ENCODE results near the gene CTNNA2. TPM values are rescaled to one million over a fixed set of nuclear protein-coding genes. Genes with fewer than 3 reads are reported as not detected.

CTNNA2 gene
- total and polyA plus RNA-seq, 8 donors: 0.08 to 0.56 (median 0.17) TPM; not detected in 2

DNA sequence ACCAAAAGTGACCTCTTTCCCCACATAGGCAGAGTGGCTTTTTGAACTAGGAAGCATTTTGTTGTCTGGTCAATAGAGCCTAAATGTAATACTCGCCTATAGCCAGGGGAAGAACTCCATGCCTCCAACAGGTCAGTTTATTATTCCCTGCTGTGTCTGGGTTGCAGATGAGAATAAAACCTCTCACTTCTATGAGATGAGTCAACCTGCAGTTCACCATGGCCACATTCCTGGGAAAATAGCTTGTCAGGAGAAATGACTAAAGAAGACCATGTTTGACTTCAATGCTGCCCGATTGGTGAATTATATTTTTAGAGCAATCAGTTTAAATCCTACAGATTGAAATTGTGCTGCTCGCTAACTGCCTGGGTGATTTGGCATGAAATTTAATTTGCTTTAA lies 838.4 kb downstream of the CTNNA2 start:
- ATAC-seq (no peak), DNase-seq (no peak)
- no peak for TF ChIP-seq CTCF (IDR thresholded peaks at IDR 0.05)
- H3K4me1 ChIP-seq: no peaks in the 10 kb centered on the region
- H3K27me3 ChIP-seq: no peaks in the 10 kb centered on the region
- no peaks in the 10 kb centered on the region for H3K36me3 ChIP-seq
- H3K9me3 ChIP-seq: no peaks in the 10 kb centered on the region
- no peak overlapping the region for H3K4me3 ChIP-seq
- intact Hi-C loops (cut with DNase I): no loop called here
- no peak overlapping the region for H3K27ac ChIP-seq

- Histone ChIP-seq H3K27ac (no peak overlapping the region), H3K4me1 (no peaks in the 10 kb centered on the region), H3K4me3 (no peak overlapping the region), H3K36me3 (no peaks in the 10 kb centered on the region), H3K9me3 (no peaks in the 10 kb centered on the region), H3K27me3 (no peaks in the 10 kb centered on the region)
- no peak for DNase-seq
- no peak for TF ChIP-seq CTCF (IDR thresholded peaks at IDR 0.05)
- ATAC-seq: no peak
- intact Hi-C loops (cut with DNase I): no loop called here
Observed at GRCh38 chr2:80354858-80355257, 842.0 kb downstream of the CTNNA2 start.

DNA sequence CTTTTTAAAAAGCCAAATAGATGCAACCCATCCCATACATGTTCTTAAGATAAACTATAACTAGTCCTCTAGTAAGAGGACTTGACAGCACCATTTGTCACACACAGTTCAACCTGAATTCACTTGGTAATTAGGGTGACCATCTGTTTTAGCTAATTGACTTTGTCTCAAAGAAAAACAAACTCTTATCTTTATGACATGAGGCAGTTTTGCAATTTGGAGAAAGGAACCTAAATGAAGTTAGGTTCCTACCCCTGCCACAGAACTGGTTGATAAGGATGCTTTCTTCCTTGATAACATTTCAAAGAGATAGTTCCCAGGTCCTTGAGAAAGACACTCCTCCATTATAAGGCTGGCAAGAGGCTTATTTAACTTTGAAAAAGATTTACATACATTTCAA lies 849.1 kb downstream of the CTNNA2 start:
- H3K27me3 ChIP-seq: no peaks in the 10 kb centered on the region
- DNase-seq (no peak), ATAC-seq (no peak)
- H3K9me3 ChIP-seq: no peaks in the 10 kb centered on the region
- H3K27ac ChIP-seq: no peak overlapping the region
- TF ChIP-seq CTCF (IDR thresholded peaks at IDR 0.05): no peak
- H3K36me3 ChIP-seq: no peaks in the 10 kb centered on the region
- no peak overlapping the region for H3K4me3 ChIP-seq
- H3K4me1 ChIP-seq: no peaks in the 10 kb centered on the region
- intact Hi-C loops (cut with DNase I): no loop called here

DNA sequence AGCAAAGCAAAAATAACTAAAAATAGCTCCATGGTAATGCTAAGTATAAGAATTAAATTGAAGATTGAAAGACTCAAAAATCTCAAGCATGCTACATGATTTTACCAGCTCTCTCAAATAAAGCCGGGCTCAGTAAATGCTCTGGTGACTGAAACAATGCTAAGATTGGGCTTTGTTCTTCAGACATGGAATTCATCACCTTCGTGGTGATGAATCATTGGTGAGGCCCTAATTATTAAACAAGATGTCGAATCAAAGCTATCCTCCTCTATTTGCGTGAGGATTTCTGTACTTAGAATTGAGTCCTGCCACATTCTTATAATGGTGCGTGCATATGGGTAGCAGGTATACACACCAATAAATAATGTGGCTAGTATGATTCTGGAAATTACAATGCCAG lies 850.5 kb downstream of the CTNNA2 start:
- intact Hi-C loops (cut with DNase I): no loop called here
- no peaks in the 10 kb centered on the region for H3K27me3 ChIP-seq

DNA sequence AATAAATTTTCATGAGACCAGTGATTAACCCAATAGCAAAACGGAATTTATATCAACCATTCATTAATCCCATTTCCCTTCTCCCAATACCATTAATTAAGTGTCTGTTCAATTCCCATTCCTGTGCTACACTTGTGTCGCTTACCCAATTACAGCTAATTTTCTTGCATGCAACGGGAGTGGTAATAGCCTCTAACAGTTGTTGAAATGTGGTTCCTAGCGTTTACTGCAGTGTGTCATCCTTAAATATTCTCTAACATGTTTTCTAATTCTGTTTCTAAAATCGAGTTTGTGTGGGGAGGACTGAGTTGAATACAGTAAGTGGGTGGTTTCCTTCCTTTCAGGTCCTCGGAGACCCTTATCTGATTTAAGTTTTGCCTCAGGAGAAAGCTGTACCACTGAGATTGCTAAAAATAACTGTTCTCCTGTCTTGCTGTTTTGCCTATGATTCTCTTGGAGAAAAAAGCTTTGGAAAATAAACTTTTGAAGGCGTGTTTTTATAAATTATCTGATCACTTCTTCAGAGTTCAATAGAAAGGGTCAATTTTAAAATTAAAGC lies 851.0 kb downstream of the CTNNA2 start:
- no peak overlapping the region for H3K27ac ChIP-seq
- no peak for TF ChIP-seq CTCF (IDR thresholded peaks at IDR 0.05)
- DNase-seq (no peak), ATAC-seq (no peak)
- no peak overlapping the region for H3K4me3 ChIP-seq
- intact Hi-C loops (cut with DNase I): no loop called here
- H3K9me3 ChIP-seq: no peaks in the 10 kb centered on the region
- H3K36me3 ChIP-seq: no peaks in the 10 kb centered on the region
- H3K27me3 ChIP-seq: no peaks in the 10 kb centered on the region
- H3K4me1 ChIP-seq: no peaks in the 10 kb centered on the region

More for the DNA sequence above, 850.5 kb downstream of the CTNNA2 start:
- Histone ChIP-seq H3K4me1 (no peaks in the 10 kb centered on the region), H3K36me3 (no peaks in the 10 kb centered on the region), H3K27ac (no peak overlapping the region), H3K4me3 (no peak overlapping the region), H3K9me3 (no peaks in the 10 kb centered on the region)
- TF ChIP-seq CTCF (IDR thresholded peaks at IDR 0.05): no peak
- no peak for ATAC-seq
- no peak for DNase-seq

All from left lung (tissue), 10 donors.